Left cardiac atrium (tissue), 4 donors: ENCODE data around the gene PAX5. TPM values are rescaled to one million over a fixed set of nuclear protein-coding genes. Genes with fewer than 3 reads are reported as not detected.

Source experiments
- ATAC-seq, 2 donors: fragments of 200-7000 bp; cut with Tn5 transposase; one replicate each; pipeline ENCODE4 v1.9.1; 2020; ENCODE audit warnings: mild to moderate bottlenecking in 2 of 2, moderate library complexity in 2 of 2
- DNase-seq: peaks from one replicate; pipeline ENCODE4 v3.0.0-alpha.2; 2020
- intact Hi-C, 2 donors: fragments of 100-400 bp; cut with DNase I; formaldehyde crosslinking; loops; one replicate each; pipeline versions ENCODE4 v1.14.1 to v1.15.1; 2022 to 2023
- total RNA-seq, 2 donors: library from RNA; stranded (reverse); fragmentation: NEBNext Ultra II Directional; extraction: Animal tissue kit (Norgen Biotek cat#: 25700); gene quantifications; one replicate each; pipeline ENCODE4 v1.2.1, GENCODE V29; 2021
- donor health status: DM: no; HTN: yes; CAD: no.
- donor health status: DM: no; HTN: yes; CAD: no; lungs with severe emphysema.
- donor health status: DM: yes; HTN: yes; CAD: no.
- donor health status: Dilated cardiomyopathy.

PAX5 gene
- total RNA-seq, 2 donors from 2014 or later, result 0.09 to 0.10 TPM

DNA sequence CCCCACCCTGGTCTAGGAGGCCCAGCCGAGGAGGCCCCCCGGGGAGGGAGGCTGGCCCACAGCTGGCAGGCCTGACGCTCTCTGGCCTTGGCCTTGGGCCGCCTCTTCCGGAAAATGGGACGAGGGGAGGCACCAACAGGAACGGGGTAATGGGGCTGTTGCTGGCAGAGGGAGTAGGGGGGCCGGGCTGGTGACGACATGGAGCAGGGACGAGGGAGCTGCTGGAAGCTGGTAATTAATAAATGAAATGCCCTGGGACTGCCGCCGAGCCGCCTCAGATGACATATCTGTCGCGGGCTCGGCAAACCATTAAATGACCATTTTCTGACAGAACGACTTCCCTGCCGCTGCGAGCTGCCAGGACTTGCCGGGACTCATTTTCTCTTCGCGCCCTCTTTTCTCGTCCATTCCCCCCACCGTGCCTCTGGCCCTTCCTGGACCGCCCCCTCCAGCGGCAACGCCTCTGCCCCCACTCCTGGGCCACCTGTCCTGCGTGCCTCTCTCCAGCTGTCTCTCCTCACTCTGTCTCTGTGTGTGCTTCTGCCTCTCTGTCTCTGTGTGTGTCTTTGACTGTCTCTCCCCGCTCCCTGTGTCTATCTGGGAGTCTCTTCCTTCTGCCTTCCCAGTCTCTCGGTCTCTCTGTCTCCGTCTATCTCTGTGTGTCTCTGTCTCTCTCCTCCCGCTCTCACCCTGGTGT lies 215.7 kb downstream of the PAX5 start:
- ATAC-seq (peak; percentile 7 to 69), DNase-seq (peak; percentile 30)
- intact Hi-C loops, result no loop called here

DNA sequence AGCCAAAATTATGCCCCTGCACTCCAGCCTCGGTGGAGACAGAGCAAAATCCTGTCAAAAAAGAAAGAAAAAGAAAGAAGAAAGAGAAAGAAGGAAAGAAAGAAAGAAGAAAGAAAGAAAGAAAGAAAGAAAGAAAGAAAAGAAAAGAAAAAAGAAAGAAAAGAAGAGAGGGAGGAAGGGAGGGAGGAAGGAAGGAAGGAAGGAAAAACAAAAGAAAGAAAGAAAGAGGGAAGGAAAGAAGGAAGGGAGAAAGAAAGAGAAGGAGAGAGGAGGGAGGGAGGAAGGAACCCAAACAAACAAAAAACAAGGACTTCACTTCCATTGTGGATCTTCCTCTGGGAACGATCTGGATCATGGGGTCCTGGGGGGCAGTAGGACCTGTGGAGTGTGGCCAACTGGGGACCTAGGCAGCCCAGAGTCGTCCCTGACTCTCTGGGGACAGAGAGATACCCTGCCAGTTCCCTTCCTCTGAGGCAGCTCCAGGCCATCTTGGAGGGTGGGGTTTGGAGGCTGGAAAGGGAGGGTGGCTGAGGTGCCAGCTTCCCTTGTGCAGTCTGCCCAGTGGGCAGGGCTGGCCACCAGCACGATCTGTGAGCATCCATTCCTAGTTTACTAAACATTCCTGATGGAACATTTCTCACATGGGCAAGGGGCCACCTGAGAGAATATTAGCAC lies 216.8 kb downstream of the PAX5 start:
- no peak for ATAC-seq
- intact Hi-C loops, result no loop called here
- no peak for DNase-seq

DNA sequence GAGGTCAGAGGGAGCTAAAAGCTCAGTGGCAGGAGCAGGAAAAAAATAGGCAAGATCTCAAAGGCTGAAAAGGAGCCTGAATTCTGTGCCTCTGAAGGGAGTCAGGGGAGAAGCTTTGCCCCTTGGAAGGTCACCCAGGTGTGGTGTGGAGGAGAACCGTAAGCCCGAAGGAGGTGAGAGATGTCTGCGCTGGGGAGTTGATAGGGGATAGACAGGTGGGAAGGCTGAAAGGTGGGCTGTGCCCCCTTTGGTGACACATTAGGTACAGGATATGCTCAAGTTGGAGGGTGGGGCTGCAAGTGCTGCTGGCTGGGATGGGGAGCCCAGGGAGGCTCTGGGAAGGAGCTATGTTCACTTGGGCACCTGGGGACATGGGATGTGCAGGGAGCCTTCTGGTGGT lies 217.7 kb downstream of the PAX5 start:
- DNase-seq (no peak), ATAC-seq (no peak)
- intact Hi-C loops, result no loop called here

DNA sequence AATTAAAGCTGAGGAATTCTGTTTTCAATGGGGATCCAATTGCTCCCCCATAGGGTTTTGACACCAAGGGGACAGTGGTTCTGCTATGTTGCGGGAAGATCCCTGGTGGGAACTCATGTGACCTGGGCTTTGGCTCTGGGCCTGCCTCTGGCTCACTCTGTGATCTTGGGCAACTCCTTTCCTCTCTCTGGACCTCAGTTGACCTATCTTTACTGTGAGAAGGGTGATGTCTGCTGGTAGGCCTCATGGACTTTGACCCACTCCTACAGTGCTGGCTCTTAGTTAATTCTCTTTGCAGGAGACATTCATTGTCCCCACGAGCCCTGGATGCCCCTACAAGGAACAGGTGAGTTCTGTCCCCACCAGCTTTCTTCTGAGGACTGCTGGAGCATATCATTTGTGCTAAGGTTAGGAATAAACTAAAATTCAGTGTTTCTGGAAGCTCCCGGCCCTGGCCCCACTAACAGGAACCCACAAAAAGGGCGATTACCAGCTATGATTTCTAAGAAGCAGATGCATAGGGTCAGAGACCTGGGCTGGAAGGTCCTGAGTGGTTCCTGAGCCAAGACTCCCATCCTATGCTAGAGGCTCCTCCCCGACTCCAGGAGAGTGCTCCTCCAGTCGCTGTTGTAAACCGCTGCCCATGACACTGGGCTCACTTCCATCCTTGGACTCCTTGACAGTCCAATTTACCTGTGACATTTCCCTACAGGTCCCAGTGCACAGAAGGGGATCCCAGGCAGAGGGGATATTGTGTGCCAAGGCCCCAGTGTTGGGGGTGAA lies 218.3 kb downstream of the PAX5 start:
- intact Hi-C loops, result no loop called here
- no peak for DNase-seq
- ATAC-seq, result peak in 1 of 2 donors; percentile 53

DNA sequence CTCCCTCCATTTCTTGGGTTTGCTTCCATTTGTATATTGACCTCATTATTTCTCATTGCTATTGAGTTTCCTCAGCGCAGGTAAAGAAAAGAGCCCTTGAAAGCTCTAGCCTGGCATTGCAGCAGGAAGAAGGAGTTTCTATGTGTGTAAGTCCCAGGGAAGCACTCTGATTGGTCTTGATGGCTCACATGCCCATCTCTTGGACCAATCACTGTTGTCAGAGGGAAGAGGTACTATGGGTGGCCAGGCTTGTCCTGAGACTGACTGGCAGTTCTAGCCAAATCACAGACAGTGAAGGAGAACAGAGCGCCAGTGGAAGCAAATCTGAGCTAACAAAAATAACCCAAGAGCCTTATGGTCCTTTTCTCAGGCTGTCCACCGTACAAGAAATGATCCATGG lies 219.0 kb downstream of the PAX5 start:
- intact Hi-C loops, result no loop called here
- no peak for ATAC-seq
- DNase-seq, result no peak

DNA sequence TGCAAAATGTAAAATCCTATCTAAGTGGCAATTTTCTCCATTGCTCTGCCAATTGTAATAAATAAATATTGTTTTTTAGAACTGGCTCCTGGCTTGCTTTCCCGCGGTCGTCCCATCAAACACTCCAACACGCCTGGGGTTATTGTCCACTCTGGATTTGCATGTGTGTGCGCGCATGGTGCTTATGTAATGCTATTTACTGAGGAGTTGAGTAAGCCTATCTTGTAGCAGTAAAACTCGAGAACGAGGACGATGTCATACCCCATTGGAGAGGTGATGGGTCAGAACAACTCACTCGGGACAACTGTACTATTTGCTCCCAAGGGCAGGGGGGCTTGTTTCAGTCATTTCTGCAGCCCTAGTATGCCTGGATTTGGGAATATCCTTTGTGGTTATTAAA lies 220.9 kb downstream of the PAX5 start:
- intact Hi-C loops, result no loop called here
- peak in 1 of 2 donors; percentile 46 for ATAC-seq
- no peak for DNase-seq

DNA sequence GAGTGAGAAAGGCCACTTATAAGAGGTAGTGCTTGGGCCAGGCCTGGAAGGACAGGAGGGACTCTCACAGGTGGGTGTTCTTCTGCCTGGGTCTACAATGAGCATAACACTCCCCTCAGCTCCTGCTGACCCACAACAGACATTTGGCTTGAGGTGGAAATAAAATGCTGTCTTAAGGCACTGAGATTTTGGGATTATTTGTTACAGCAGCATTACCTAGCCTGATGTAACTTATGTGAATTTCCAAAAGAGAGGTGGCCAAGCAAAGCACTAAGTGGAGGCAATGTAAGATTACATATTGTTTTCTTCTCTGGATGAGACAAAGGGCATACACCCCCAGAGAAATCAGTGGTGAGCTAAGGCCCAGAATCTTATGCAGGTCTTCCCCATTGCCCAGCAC lies 221.5 kb downstream of the PAX5 start:
- intact Hi-C loops, result no loop called here
- ATAC-seq, result no peak

DNA sequence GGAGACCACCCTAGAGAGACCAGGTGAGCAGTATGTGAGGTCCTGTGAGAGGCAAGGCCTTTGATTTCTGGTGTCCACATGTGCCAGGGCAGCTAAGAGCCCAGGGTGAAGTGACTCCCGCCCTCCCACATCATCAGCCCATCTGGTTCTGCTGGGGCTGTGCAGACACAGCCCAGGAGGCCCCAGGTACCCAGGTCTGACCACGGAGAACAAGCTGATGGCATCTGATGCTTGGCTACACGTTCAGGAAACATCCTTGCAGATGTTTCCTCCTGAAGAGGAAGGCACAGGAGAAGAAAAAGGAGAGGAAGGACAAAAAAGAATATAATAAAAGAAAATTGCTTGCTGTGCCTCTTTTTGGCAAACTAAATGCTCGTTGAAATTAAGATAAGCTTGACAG lies 225.8 kb downstream of the PAX5 start:
- no peak for DNase-seq
- intact Hi-C loops, result no loop called here
- no peak for ATAC-seq

More for the DNA sequence above, 221.5 kb downstream of the PAX5 start:
- no peak for DNase-seq

DNA sequence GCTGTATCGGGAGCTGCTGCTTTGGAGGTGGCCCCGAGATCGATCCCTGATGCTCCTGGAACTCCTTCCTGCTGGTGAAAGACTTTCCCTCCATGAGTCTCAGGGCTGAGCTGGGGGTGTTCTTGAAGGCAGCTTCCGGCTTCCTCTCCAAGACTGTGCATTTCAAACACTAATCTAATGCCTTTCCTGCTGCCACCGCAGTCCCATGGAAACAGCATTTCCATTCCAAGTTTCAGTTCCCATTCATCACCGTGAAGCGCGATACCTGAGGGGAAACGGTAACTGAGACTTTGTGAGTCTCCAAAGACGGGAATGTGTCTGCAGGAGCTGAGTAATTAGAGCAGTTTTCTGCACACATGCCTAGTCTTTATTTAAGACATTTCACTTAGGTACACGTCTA lies 230.1 kb downstream of the PAX5 start:
- DNase-seq, result no peak
- intact Hi-C loops, result no loop called here
- ATAC-seq, result no peak

DNA sequence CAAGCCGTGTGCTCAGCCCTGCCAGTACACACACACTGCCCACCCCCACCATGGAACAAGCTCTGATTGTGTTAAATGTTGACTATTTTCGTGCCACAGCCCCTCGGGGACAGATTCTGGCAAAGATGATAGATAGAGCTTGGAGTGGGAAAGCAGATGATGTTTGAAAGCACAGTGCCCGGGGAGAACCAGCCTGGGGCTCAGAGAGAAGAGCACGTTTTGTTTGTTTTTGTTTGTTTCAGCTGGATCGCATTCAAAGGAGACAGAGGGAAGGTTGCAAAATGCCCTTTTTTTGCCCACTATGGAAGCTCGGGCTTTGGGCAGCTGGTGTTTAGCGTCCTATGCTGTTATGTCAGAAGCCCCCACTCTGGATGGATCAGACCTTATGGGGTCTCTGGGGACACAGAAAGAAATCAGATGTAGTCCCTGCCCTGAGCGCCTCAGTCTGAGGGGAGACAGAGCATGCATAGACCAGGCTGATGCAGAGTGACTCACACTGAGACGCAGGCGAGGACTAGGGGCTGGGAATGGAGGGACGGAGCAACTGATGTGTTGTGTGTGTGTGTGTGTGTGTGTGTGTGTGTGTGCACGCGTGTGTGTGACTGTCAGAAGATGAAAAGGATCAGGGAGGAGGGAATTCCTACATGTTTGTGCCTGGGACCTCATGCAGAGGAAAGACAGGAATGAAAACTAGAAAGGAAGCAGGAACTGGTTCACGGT lies 231.7 kb downstream of the PAX5 start:
- intact Hi-C loops, result no loop called here
- no peak for DNase-seq
- ATAC-seq, result no peak

DNA sequence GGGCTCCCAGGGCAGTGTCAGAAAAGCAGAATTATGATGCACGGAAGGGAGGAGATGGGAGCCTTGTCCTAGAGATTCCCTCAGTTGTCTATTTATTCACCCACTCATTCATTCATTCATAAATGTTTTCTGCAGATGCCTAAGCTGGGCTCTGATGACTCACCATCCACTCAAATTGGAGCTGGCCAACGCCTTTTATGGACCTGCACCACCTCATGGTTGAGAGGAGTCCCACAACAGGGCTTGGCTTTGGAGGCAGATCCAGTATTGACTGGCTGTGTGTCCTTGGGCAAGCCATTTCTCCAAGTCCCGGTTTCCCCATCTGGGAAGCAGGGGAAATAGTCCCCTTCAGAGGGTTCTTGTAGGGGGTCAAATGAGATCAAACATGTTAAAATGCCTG lies 233.6 kb downstream of the PAX5 start:
- DNase-seq (no peak), ATAC-seq (no peak)
- intact Hi-C loops, result no loop called here

DNA sequence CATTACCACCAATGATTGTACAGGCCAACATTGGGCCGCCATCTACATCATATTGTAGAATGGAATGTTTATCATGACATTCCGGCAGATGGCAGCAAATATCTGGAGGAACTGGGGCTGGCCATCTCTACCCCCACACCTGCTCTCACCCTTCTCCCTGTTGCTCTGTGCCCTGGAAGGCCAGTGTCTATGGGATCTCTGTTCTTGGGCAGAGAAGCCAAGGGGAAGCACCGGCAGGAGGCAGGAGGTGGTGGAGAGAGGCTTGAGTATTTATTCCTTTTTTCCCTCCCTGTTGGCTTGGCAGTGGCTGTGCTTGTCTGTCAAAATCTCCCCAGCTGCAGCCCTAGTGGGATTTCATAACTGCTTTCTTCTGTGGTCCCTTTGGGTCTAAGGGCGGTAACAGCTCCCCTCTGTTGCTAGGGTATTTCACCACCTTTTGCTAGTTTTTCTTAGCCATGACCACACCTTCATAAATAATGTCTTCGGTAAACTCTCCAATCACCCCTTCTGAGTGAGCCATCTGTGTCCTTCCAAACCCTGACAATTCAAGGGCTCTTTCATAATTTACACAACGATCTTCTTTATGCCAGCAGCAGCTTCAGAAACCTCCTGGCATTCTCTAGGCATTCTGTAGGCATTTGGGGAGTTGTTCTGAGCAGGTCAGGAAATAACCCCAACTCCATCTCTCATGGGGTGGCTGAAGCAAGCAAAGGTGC lies 235.6 kb downstream of the PAX5 start:
- ATAC-seq, result peak in 1 of 2 donors; percentile 58
- intact Hi-C loops, result no loop called here

DNA sequence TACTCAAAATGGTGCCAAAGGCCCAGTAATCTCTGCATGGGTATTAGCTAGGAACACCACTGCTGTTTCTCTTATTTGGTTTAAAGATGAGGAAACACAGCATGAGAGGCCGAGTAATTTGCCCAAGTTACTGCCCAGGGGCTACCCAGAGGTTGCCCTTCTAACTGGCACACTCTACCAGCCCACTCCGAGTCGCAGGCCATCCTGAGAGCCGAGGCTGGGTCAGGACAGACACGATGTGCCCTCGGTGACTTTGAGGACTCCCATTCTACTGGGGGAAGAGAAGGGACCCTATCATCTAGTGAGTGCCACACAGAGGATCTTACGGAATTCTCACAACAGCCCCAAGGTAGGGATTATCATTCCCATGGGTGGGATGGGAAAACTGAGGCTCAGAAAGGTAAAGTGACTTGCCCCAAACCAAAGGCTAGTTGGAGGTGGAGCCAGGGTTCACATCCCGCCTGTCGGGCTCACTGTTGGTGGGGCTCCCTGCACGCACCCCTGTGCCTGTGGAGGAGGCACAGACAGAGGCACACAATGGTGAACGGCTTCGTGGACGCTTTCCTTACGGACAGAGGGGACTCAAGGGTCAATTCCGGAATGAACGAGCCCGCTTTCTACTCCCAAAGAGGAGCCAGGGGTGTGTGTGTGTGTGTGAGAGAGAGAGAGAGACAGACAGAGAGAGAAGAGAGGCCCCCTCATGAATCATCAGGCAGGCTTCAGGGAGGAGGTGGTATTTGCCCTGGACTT lies 236.4 kb downstream of the PAX5 start:
- intact Hi-C loops, result no loop called here
- ATAC-seq, result no peak
- DNase-seq, result no peak

More for the DNA sequence above, 235.6 kb downstream of the PAX5 start:
- DNase-seq, result no peak

DNA sequence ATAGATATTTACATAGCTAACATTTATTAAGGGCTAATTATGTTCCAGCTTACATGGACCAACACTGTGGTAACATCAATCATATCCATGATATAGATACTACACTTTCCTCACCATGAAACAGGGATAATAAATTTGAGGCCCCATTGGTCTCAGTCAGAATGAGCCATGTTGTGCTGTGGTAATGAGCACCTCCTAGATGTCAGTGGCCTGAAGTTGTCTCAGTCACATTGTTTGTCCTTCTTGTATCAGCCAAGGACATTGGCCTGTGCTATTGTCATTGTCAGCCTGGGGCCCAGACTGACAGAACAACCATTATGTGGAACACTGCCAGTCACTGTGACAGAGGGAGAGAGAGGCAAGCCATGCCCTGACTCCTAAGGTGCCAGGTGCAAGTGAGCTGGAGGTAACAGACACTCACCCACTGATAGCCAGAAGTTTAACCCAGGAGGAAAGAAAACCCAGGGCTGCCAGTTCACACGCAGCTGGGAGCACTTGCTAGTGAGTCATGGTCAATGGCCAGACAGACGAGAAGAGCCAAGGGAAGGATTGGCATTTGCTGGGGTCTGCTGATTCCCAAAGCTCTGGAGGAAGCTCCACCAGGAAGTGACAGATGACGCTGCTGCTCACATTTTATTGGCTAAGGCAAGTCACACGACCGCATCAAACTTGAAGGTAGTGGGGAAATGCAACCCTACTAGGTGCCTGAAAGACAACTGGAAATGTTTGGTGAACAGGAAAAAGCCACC lies 237.2 kb downstream of the PAX5 start:
- intact Hi-C loops, result no loop called here
- ATAC-seq, result no peak

DNA sequence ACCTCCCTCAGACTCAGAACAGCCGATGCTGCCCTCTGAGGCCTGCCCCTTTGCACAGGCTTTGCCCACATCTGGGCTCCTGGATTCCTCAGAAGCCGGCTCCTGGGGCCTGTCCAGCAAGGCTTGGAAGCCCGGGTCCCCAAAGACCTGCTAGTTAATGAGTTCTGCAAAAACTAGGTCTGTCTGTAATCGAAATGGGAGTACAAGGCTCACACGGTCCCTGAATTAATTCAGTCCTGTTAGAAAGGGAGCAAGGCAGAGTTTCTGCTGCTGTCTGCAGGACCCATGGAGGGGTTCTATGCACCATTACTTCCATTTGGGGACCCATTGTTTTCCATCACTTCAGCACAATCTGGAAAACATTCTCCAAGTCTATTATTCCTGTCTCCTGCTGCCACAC lies 239.6 kb downstream of the PAX5 start:
- intact Hi-C loops, result no loop called here
- no peak for ATAC-seq
- DNase-seq, result no peak

More for the DNA sequence above, 237.2 kb downstream of the PAX5 start:
- DNase-seq, result no peak

DNA sequence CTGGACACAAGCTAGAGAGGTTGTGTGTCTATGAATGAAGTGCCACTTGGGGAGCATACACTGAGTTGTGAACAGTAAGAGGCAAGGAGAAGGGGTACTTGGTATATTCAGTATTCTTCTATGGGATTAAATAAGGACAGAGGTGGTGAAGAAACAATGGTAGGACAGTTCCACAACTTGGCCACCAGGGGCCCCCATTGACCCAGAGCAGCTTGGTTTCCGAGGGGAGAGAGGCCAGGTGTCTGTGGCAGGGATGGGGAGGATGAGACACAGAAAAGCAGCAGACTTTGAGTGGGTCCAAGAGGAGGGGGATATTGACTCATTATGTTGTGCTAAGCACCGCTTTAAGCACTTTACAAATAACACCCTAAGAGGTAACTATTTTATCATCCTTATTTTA lies 240.8 kb downstream of the PAX5 start:
- intact Hi-C loops, result no loop called here
- no peak for ATAC-seq
- no peak for DNase-seq

DNA sequence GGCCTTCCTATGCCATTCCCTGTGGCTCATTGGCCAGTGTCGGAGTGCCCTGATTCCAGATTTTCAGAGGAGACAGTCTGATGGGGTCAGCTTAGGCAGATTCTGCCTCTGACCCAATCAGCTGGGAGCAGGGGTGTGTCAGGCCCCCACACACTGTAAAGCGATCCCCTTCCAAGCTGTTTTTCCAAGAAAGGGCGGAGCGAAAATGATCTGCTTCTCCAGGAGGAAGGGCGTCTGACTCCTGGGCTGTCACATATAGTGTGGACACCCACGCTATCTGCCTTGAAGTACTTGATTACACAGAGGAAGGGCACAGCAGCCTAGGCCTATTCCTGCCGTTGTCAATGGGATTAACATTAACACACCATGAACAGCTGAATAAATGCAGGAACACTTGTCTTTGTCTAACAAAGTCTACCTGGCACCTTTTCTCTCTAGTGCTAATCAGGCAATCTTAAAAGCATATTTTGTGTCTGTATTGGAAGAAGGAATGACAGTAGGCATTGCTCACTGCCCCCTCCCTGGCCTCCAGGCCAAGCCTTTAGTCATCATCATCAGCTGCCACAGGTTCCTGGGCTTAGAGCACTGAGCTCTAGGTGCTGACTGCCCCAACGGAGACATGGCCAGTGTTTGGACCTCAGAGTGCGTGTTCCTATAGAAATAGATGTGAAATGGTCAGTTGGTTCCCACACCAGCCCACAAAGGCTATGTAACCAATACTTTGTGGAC lies 242.7 kb downstream of the PAX5 start:
- intact Hi-C loops, result no loop called here

More for the DNA sequence above, 242.7 kb downstream of the PAX5 start:
- no peak for ATAC-seq
- DNase-seq, result no peak
